MG63 (cell line): ENCODE measurements around the gene RPL26. TPM values are rescaled to one million over a fixed set of nuclear protein-coding genes. Genes with fewer than 3 reads are reported as not detected.
"Not testable (repeated sequence)": the region's sequence is repeated elsewhere in the genome, so short reads cannot be mapped to it uniquely, and the experiment has no call there.

ENCODE experiments used
- DNase-seq: peaks from one replicate; pipeline ENCODE4 v3.0.0-alpha.2; 2020
- H3K27me3 ChIP-seq: fragments of 250-450 bp; sonication (Bioruptor Pico); 2 replicates; pipeline ENCODE4 v1.5.1; 2020; ENCODE audit warnings: mild to moderate bottlenecking, moderate library complexity
- H3K36me3 ChIP-seq: fragments of 250-450 bp; sonication (Bioruptor Pico); 2 replicates; pipeline ENCODE4 v1.5.1; 2020; ENCODE audit warnings: mild to moderate bottlenecking, moderate library complexity
- H3K4me3 ChIP-seq: fragments of 250-450 bp; sonication (Bioruptor Pico); 2 replicates; pipeline ENCODE4 v1.5.1; 2020; ENCODE audit warnings: mild to moderate bottlenecking, moderate library complexity
- H3K9me3 ChIP-seq: fragments of 250-450 bp; sonication (Bioruptor Pico); 2 replicates; pipeline ENCODE4 v1.5.1; 2020; ENCODE audit warnings: mild to moderate bottlenecking, moderate library complexity
- total RNA-seq: library from RNA; depleted of rRNA; stranded (reverse); fragments of >200 nt; shearing (Covaris generic); gene quantifications from 2 replicates; pipeline ENCODE4 v1.2.3, GENCODE V29; 2014; ENCODE audit warnings: low replicate concordance

RPL26 gene
- total RNA-seq, 1 experiment from 2014 or later, result 5,040 TPM

GRCh38 chr17:8405499-8406016 is 22.6 kb upstream of the RPL26 start:
- Histone ChIP-seq H3K9me3 (no peaks in the 10 kb centered on the region), H3K27me3 (0 out of 2 replicates have a peak, but pooled peaks cover 3% of the 10 kb centered on the region), H3K4me3 (no peak overlapping the region), H3K36me3 (no peaks in the 10 kb centered on the region)
- no peak for DNase-seq

- DNase-seq, result no peak
- H3K4me3 ChIP-seq, result no peak overlapping the region
- no peaks in the 10 kb centered on the region for H3K36me3 ChIP-seq
- H3K27me3 ChIP-seq, result peaks cover 3% of the 10 kb centered on the region; the same call in 1 of the 2 replicates
- no peaks in the 10 kb centered on the region for H3K9me3 ChIP-seq
Observed at GRCh38 chr17:8402921-8403536, 20.0 kb upstream of the RPL26 start.

- no peaks in the 10 kb centered on the region for H3K36me3 ChIP-seq
- H3K9me3 ChIP-seq, result no peaks in the 10 kb centered on the region
- H3K4me3 ChIP-seq, result no peak overlapping the region
- peaks cover 13% of the 10 kb centered on the region for H3K27me3 ChIP-seq
- no peak for DNase-seq
Observed at GRCh38 chr17:8401107-8401506, 18.1 kb upstream of the RPL26 start.

- Histone ChIP-seq H3K27me3 (peaks cover 20% of the 10 kb centered on the region), H3K4me3 (no peak overlapping the region), H3K36me3 (no peaks in the 10 kb centered on the region), H3K9me3 (no peaks in the 10 kb centered on the region; the same call in 1 of the 2 replicates)
- no peak for DNase-seq
Observed at GRCh38 chr17:8398980-8399379, 16.0 kb upstream of the RPL26 start.

GRCh38 chr17:8397636-8398035 is 14.6 kb upstream of the RPL26 start, which contains the start of gene RNF222:
Gene RNF222, minus strand, starts transcription at chr17:8397827. Its CDS starts 4,366 bp downstream, at chr17:8393461.
- Histone ChIP-seq H3K36me3 (no peaks in the 10 kb centered on the region), H3K4me3 (no peak within 1 kb of the TSS), H3K27me3 (peaks cover 20% of the 10 kb centered on the region), H3K9me3 (no peaks in the 10 kb centered on the region; the same call in 1 of the 2 replicates)
- no peak for DNase-seq

GRCh38 chr17:8394497-8394896 is 11.5 kb upstream of the RPL26 start:
- H3K4me3 ChIP-seq, DNase-seq, H3K9me3 ChIP-seq, H3K36me3 ChIP-seq: not testable (repeated sequence)
- H3K27me3 ChIP-seq, result peaks cover 17% of the 10 kb centered on the region

- Histone ChIP-seq H3K27me3 (peaks cover 17% of the 10 kb centered on the region), H3K4me3 (no peak overlapping the region), H3K36me3 (no peaks in the 10 kb centered on the region), H3K9me3 (no peaks in the 10 kb centered on the region; the same call in 1 of the 2 replicates)
- DNase-seq, result peak; percentile 31
Observed at GRCh38 chr17:8393470-8394231, 10.7 kb upstream of the RPL26 start.

- peaks cover 17% of the 10 kb centered on the region for H3K27me3 ChIP-seq
- no peaks in the 10 kb centered on the region for H3K36me3 ChIP-seq
- H3K4me3 ChIP-seq, result no peak overlapping the region
- no peaks in the 10 kb centered on the region; the same call in 1 of the 2 replicates for H3K9me3 ChIP-seq
- DNase-seq, result no peak
Observed at GRCh38 chr17:8392674-8393469, 9.9 kb upstream of the RPL26 start.

- H3K4me3 ChIP-seq, result no peak overlapping the region
- H3K27me3 ChIP-seq, result peaks cover 12% of the 10 kb centered on the region; the same call in 1 of the 2 replicates
- H3K9me3 ChIP-seq, result no peaks in the 10 kb centered on the region; the same call in 1 of the 2 replicates
- H3K36me3 ChIP-seq, result no peaks in the 10 kb centered on the region
- no peak for DNase-seq
Observed at GRCh38 chr17:8392274-8392673, 9.3 kb upstream of the RPL26 start.

- no peak overlapping the region for H3K4me3 ChIP-seq
- no peaks in the 10 kb centered on the region for H3K36me3 ChIP-seq
- H3K27me3 ChIP-seq, result peaks cover 8% of the 10 kb centered on the region; the same call in 1 of the 2 replicates
- peak; percentile 41 for DNase-seq
- no peaks in the 10 kb centered on the region; the same call in 1 of the 2 replicates for H3K9me3 ChIP-seq
Observed at GRCh38 chr17:8391711-8392110, 8.7 kb upstream of the RPL26 start.

- Histone ChIP-seq H3K4me3 (no peak overlapping the region), H3K27me3 (no peaks in the 10 kb centered on the region), H3K36me3 (no peaks in the 10 kb centered on the region; the same call in 1 of the 2 replicates), H3K9me3 (no peaks in the 10 kb centered on the region)
- no peak for DNase-seq
Observed at GRCh38 chr17:8387914-8388651, 5.1 kb upstream of the RPL26 start.

GRCh38 chr17:8386841-8387240 is 3.8 kb upstream of the RPL26 start:
- no peak for DNase-seq
- H3K9me3 ChIP-seq, result no peaks in the 10 kb centered on the region
- no peaks in the 10 kb centered on the region for H3K27me3 ChIP-seq
- H3K36me3 ChIP-seq, result peaks cover 9% of the 10 kb centered on the region
- H3K4me3 ChIP-seq, result no peak overlapping the region

- Histone ChIP-seq H3K9me3 (no peaks in the 10 kb centered on the region), H3K36me3 (peaks cover 29% of the 10 kb centered on the region), H3K4me3 (peak overlapping the region; percentile 88), H3K27me3 (no peaks in the 10 kb centered on the region)
- peak; percentile 85 for DNase-seq
Observed at GRCh38 chr17:8384801-8385378, 1.9 kb upstream of the RPL26 start.

- no peak for DNase-seq
- no peaks in the 10 kb centered on the region for H3K27me3 ChIP-seq
- no peaks in the 10 kb centered on the region for H3K9me3 ChIP-seq
- H3K4me3 ChIP-seq, result peak overlapping the region; percentile 88
- H3K36me3 ChIP-seq, result peaks cover 49% of the 10 kb centered on the region
Observed at GRCh38 chr17:8382880-8383142, 182 bp downstream of the RPL26 start.

- Histone ChIP-seq H3K4me3 (peak overlapping the region; percentile 88), H3K36me3 (peaks cover 55% of the 10 kb centered on the region), H3K9me3 (no peaks in the 10 kb centered on the region), H3K27me3 (no peaks in the 10 kb centered on the region)
- no peak for DNase-seq
Observed at GRCh38 chr17:8382052-8382879, 727 bp downstream of the RPL26 start.
